ENCODE measurements around the gene POLN.
"Not testable (repeated sequence)": the region's sequence is repeated elsewhere in the genome, so short reads cannot be mapped to it uniquely, and the experiment has no call there.

Gene POLN

GRCh38 chr4:2275044-2275397 lies 33.1 kb upstream of the POLN start:
- not testable (repeated sequence) for DNase-seq

GRCh38 chr4:2274320-2275043 lies 32.6 kb upstream of the POLN start:
- DNase-seq = no peak

- no peak for DNase-seq
These were observed 31.9 kb upstream of the POLN start for GRCh38 chr4:2273657-2274319.

GRCh38 chr4:2273221-2273620 lies 31.3 kb upstream of the POLN start:
- DNase-seq = no peak

GRCh38 chr4:2272828-2273120 lies 30.9 kb upstream of the POLN start:
- no peak for DNase-seq

- DNase-seq = no peak
These were observed 30.3 kb upstream of the POLN start for GRCh38 chr4:2272026-2272827.

GRCh38 chr4:2271279-2272025 lies 29.5 kb upstream of the POLN start:
- DNase-seq = no peak

GRCh38 chr4:2270341-2271165 lies 28.6 kb upstream of the POLN start:
- DNase-seq = no peak

- no peak for DNase-seq
These were observed 27.8 kb upstream of the POLN start for GRCh38 chr4:2269618-2270163.

- no peak for DNase-seq
These were observed 27.2 kb upstream of the POLN start for GRCh38 chr4:2269206-2269531.

- no peak for DNase-seq
These were observed 26.7 kb upstream of the POLN start for GRCh38 chr4:2268357-2269205.

GRCh38 chr4:2267841-2268240 lies 25.9 kb upstream of the POLN start:
- DNase-seq = no peak

GRCh38 chr4:2267320-2267811 lies 25.4 kb upstream of the POLN start:
- no peak for DNase-seq

- no peak for DNase-seq
These were observed 24.9 kb upstream of the POLN start for GRCh38 chr4:2266821-2267220.

- DNase-seq = no peak
These were observed 24.3 kb upstream of the POLN start for GRCh38 chr4:2266181-2266580.

- no peak for DNase-seq
These were observed 23.5 kb upstream of the POLN start for GRCh38 chr4:2265113-2266110.

- DNase-seq = no peak
These were observed 22.6 kb upstream of the POLN start for GRCh38 chr4:2264481-2265041.

- peak; percentile 79 for DNase-seq
These were observed 22.0 kb upstream of the POLN start for GRCh38 chr4:2263926-2264321.

GRCh38 chr4:2262944-2263250 lies 21.0 kb upstream of the POLN start:
- DNase-seq = no peak
